ENCODE results near the gene SLC30A10.
"Not testable (repeated sequence)": the region's sequence is repeated elsewhere in the genome, so short reads cannot be mapped to it uniquely, and the experiment has no call there.

Gene SLC30A10

DNA sequence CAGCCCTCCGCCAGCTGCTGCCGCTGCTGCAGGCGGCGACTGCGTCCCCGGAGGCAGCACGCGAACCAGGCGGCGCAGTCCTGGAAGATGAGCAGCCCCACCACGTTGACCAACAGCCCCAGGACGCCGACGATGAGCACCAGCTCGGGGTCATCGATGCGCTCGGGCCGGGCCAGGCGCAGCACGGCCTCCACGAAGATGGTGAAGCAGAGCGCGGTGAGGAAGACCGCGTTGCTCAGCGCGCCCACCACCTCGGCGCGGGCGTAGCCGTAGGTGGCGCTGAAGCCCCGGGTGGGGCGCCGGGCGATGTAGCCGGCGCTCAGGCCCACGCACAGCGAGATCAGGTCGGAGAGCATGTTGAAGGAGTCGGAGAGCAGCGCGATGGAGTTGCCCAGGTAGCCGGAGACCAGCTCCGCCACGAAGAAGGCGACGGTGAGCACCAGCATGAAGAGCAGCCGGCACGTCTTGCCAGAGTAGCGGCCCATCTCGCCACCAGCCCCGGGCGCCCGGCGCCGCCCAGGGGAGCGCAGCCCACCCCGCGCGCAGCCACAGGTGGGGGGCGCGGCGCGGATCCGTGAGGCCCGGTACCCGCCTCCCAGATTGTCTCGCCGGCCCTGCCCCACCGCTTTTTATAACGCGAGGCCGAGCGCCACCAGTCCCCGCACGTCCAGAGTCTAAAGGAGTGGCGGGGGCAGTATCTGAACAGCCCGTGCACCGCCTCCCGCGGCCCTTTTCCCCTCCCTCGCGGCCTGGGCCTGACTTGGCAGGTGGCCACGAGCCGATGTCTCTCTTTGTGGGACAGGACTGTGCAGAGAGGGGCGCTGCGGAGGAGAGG is at the start of gene SLC30A10:
Gene SLC30A10 (minus strand): TSS at position 602 of the 835 bp plus-strand sequence. CDS start 117 bp downstream, at position 485.
- peak; percentile 32 for DNase-seq

DNA sequence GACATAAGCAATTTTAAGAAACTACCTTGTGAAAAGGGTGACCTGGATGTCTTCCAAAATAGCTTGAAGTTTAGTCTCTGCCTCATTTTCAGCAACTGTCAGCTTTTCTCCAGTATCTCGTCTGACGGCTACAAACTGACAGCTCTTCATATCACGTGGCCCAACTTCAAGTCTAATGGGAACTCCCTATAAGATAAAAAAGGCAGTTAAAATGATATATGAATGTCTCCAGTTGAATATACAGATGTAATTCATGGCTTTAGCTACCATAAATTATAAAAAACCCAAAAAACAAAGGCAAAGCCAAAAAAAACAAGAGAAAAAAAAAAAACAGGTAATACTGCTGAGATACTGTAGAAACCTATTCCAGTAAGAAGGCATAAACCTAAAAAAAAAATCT is 44.9 kb upstream of the SLC30A10 start:
- peak; percentile 30 for DNase-seq

- DNase-seq: no peak
Observed at GRCh38 chr1:219967361-219967760, 39.0 kb upstream of the SLC30A10 start.

- no peak for DNase-seq
Observed at GRCh38 chr1:219966071-219966349, 37.7 kb upstream of the SLC30A10 start.

- no peak for DNase-seq
Observed at GRCh38 chr1:219965285-219966070, 37.1 kb upstream of the SLC30A10 start.

DNA sequence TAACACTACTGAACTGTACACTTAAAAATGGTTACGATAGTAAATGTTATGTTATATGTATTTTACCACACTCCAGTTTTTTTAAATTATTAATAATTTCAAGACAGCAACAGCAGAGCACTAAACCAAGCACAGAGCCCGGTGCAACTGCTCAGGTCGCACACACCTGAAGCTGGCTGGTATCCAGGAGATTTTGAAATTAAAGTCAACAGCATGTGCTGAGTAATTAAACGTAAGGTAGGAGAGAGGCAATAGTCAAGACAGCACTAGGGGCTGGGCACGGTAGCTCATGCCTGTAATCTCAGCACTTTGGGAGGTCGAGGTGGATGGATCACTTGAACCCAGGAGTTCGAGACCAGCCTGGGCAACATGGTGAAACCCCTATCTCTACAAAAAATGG is 35.1 kb upstream of the SLC30A10 start:
- DNase-seq: no peak

- no peak for DNase-seq
Observed at GRCh38 chr1:219961684-219962083, 33.3 kb upstream of the SLC30A10 start.

DNA sequence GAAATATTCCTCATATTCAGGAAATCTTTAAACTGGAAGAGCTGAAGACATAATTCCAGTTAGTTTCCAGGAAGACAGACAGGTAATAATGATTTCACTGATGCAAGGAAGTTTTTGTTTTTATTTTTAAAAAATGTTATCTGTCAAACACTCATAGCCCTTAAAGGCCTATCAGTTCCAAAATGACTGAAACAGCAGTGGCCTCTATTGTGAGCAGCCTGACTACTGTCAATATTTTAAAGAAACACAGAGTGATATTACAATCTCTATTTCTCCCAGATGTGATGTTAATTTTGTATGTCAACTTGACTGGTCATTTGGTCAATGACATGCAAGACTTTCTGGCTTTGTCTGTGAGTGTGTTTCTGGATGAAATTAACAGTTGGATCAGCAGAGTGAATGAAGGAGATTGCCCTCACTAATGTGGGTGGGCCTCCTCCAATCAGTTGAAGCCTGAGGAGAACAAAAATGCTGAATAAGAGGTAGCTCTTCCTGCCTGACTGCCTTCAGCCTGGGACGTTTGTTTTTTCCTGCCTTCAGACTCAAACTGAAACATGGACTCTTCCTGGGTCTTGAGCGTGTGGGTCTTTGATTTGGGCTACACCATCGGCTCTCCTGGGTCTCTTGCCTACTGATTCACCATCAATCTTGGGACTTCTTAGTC is 31.3 kb upstream of the SLC30A10 start:
- DNase-seq: peak; percentile 13

DNA sequence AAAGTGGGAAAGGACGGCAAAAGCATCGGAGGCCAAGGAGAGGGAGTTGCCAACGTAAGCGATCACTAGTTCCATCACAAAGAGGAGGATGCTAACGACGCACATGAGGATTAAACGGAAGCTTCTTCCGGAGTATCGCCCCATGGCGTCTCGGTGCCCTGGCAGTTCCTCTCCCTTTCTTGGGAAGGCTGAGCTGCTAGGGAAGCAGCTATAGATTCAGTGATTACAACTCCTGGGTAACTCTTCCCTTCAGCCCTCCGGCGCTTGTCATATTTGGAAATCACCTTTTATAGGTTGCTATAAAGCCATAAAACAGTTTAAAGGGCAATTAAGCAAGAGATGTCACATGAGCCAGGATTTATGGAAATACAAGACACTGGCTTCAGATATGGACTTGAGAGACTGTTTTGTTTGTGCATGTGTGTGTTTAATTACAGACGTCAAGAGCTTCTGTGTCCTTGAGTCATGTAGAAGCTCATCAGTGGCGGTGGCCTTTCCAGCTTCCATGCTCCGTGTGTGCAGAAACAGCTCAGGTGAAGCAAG is 30.6 kb upstream of the SLC30A10 start:
- DNase-seq: no peak

DNA sequence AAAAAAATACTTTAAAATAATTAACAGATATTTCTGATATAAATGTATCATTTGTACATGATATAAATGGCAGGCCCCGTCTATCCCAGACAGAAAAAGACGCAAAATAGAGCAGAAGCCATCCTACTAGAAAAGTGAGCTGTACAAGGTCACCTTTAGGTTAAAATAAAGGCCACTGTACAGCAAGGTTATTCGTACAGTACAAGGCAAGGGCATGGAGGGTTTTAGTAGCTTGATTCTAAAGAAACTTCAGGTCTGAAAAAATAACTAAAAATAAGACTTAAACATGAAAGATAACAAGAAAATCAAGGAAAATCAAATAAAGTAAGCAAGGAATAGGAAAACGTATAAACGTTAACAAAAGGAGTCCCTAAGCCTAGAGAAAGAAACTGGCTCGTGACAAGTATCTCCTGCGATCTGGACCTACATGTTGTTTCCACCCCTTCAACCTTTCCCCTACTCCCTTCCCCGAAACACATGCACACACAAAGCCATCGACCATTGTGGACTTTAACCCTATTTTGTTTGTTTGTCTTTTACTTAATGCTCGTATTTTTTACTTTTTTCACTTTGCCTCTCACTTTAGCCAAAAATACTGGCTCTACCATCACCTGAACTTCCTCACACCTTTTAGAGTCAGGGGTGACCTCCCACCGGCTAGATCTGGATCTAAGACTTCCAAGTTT is 26.5 kb upstream of the SLC30A10 start:
- DNase-seq: no peak

- DNase-seq: no peak
Observed at GRCh38 chr1:219954052-219954451, 25.7 kb upstream of the SLC30A10 start.

DNA sequence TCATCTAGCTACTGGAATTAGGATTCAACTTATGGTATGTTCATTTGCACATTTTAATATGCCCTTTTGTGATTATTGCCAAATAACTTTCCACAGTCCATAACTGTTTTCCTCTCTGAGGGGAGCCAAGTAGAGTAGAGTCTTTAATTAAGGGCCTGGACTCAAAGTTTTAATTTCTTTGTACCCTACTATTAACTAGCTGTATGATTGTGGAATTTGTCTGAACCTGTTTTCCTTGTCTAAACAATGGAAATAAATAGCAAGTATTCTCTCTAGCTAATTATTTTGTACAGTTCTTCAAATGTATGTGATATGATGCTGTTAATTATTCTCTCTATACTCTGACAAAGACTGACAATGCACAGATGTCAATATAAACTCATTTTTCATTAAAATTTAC is 24.0 kb upstream of the SLC30A10 start:
- DNase-seq: no peak

DNA sequence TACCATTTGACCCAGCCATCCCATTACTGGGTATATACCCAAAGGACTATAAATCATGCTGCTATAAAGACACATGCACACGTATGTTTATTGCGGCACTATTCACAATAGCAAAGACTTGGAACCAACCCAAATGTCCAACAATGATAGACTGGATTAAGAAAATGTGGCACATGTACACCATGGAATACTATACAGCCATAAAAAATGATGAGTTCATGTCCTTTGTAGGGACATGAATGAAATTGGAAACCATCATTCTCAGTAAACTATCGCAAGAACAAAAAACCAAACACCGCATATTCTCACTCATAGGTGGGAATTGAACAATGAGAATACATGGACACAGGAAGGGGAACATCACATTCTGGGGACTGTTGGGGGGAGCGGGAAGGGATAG is 20.9 kb upstream of the SLC30A10 start:
- not testable (repeated sequence) for DNase-seq

DNA sequence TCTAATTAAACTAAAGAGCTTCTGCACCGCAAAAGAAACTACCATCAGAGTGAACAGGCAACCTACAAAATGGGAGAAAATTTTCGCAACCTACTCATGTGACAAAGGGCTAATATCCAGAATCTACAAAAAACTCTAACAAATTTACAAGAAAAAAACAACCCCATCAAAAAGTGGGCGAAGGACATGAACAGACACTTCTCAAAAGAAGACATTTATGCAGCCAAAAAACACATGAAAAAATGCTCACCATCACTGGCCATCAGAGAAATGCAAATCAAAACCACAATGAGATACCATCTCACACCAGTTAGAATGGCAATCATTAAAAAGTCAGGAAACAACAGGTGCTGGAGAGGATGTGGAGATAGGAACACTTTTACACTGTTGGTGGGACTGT is 20.4 kb upstream of the SLC30A10 start:
- not testable (repeated sequence) for DNase-seq

DNA sequence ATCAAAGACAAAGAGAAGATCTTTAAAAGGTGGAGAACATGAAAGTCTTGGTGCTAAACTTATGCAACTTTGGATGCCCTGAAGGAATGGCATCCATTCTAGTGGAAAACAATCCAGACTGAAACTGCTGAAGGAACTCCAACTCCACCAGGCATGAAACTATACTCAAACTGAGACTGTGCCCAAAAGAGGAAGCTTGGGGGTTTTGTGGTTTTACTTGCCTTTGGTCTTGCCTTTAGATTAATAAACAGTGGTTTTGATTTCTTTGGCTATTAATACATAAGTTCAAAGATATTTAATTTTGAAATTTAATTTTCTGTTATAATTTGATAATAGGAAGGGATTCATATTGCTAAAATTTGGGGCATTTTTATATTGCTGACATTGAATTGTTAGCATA is 17.4 kb upstream of the SLC30A10 start:
- peak; percentile 76 for DNase-seq

GRCh38 chr1:219941179-219942118 is 13.1 kb upstream of the SLC30A10 start:
- no peak for DNase-seq

GRCh38 chr1:219940707-219941106 is 12.3 kb upstream of the SLC30A10 start:
- DNase-seq: no peak

DNA sequence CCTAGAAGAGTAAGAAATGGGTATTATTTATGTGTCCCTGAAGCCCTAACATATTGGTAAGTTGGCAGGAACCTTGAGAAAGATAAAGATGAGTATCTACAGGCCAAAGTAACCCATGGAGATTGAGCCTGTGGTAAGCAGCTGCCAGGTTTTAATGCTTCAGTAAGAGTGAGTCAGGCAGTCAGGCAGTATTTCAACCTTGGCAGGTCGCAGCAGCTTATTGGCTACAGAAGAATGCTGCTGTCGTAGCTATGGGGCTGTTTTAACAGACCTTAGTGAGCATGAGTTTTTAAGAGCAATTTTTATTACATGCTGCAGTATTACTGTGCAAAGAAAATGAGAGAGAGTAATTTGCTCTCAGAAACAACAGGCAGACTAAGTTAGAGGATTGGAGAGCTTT is 10.3 kb upstream of the SLC30A10 start:
- DNase-seq: no peak

DNA sequence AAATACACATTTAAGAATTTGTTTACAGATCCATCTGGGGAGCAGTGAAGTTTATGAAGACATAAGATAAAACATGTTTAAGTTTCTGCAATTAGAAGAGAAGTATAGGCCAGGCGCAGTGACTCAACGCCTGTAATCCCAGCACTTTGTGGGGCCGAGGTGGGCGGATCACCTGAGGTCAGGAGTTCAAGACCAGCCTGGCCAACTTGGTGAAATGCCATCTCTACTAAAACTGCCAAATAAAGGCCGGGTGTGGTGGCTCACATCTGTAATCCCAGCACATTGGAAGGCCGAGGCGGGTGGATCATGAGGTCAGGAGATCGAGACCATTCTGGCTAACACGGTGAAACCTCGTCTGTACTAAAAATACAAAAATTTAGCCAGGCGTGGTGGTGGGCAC is 5.4 kb upstream of the SLC30A10 start:
- DNase-seq: not testable (repeated sequence)

- DNase-seq: no peak
Observed at GRCh38 chr1:219931033-219931432, 2.7 kb upstream of the SLC30A10 start.

GRCh38 chr1:219928791-219929118 is 398 bp upstream of the SLC30A10 start:
- no peak for DNase-seq

All from hematopoietic multipotent progenitor cell treated with erythropoietin and hydrocortisone succinate and interleukin-3 and kit ligand, for 4 days (in vitro differentiated cells).